HepG2 (cell line): ENCODE measurements around the gene GSPT1. TPM values are rescaled to one million over a fixed set of nuclear protein-coding genes. Genes with fewer than 3 reads are reported as not detected.
A peak's percentile ranks its signal among the peaks of the same experiment; 100 is the strongest.

Source experiments
- KAT7 ChIP-seq: IDR thresholded peaks from 2 replicates; pipeline ENCODE4 v1.6.1; 2018; ENCODE audit warnings: borderline replicate concordance, missing compliant biosample characterization
- POLR2A ChIP-seq, 2 experiments: IDR thresholded peaks; 2 replicates each; pipeline ENCODE4 v1.6.1; 2011; ENCODE audit warnings: low read depth in 2 of 2, low read length in 2 of 2, mild to moderate bottlenecking in 1 of 2, moderate library complexity in 1 of 2; ENCODE audit not compliant: insufficient read depth in 1 of 2
- POLR2AphosphoS2 ChIP-seq: IDR thresholded peaks from 2 replicates; pipeline ENCODE4 v1.6.1; 2011; ENCODE audit warnings: low read depth, low read length, improper control_type of control experiment
- SOX5 ChIP-seq: IDR thresholded peaks from 2 replicates; pipeline ENCODE4 v1.6.1; 2016; ENCODE audit warnings: borderline replicate concordance
- TAF1 ChIP-seq: sonication (generic); formaldehyde crosslinking; IDR thresholded peaks from 2 replicates; pipeline ENCODE4 v1.4.0; 2020; ENCODE audit warnings: missing genetic modification reagents
- ZFP1 ChIP-seq: IDR thresholded peaks from 2 replicates; pipeline ENCODE4 v1.6.1; 2016
- ZFP41 ChIP-seq: sonication (generic); formaldehyde crosslinking; IDR thresholded peaks from 2 replicates; pipeline ENCODE4 v1.4.0; 2020; ENCODE audit warnings: mild to moderate bottlenecking, missing genetic modification reagents, borderline replicate concordance
- ZFX ChIP-seq: sonication (generic); formaldehyde crosslinking; IDR thresholded peaks from 2 replicates; pipeline ENCODE4 v1.4.0; 2020; ENCODE audit warnings: mild to moderate bottlenecking, low read depth, missing genetic modification reagents, moderate library complexity
- ZMYM4 ChIP-seq: sonication (generic); formaldehyde crosslinking; IDR thresholded peaks from 2 replicates; pipeline ENCODE4 v1.8.1; 2023; ENCODE audit warnings: mild to moderate bottlenecking, missing genetic modification reagents
- ZNF629 ChIP-seq: sonication (generic); formaldehyde crosslinking; conservative IDR thresholded peaks from 2 replicates; pipeline ENCODE4 v1.5.0; 2020; ENCODE audit warnings: missing genetic modification reagents
- polyA plus RNA-seq, 8 experiments: library from polyadenylated mRNA; depleted of rRNA in 3 of 8; stranded (reverse) in 7 of 8; unstranded in 1 of 8; fragments of >200 nt; fragmentation: Illumina TruSeq in 4 of 8; extraction: Trizol in 4 of 8; gene quantifications; 2 replicates each; pipeline versions ENCODE4 v1.2.1 to v1.2.3, GENCODE V29; 2011 to 2016; ENCODE audit warnings: low read depth in 4 of 8, missing spikeins in 1 of 8, mixed read lengths in 1 of 8; ENCODE audit not compliant: insufficient read depth in 1 of 8
- total RNA-seq, 5 experiments: library from RNA; depleted of rRNA; stranded (reverse); fragments of >200 nt; fragmentation: Illumina TruSeq; extraction: Trizol; gene quantifications; 2 replicates each; pipeline ENCODE4 v1.2.3, GENCODE V29; 2016; ENCODE audit warnings: low read depth in 1 of 5
- TF ChIP-seq, protein P1 (sequence below): sonication (generic); formaldehyde crosslinking; IDR thresholded peaks from 2 replicates; pipeline ENCODE4 v1.5.1; 2020; ENCODE audit warnings: mild to moderate bottlenecking, missing genetic modification reagents
- TF ChIP-seq, protein P2 (sequence below): sonication (generic); formaldehyde crosslinking; IDR thresholded peaks from 2 replicates; pipeline ENCODE4 v1.5.1; 2020; ENCODE audit warnings: mild to moderate bottlenecking, moderate library complexity, missing genetic modification reagents
- TF ChIP-seq, protein P3 (sequence below): sonication (generic); formaldehyde crosslinking; IDR thresholded peaks from 2 replicates; pipeline ENCODE4 v1.4.0; 2020; ENCODE audit warnings: missing genetic modification reagents
- TF ChIP-seq, protein P4 (sequence below): sonication (generic); formaldehyde crosslinking; conservative IDR thresholded peaks from 2 replicates; pipeline ENCODE4 v1.8.0; 2022; ENCODE audit warnings: missing genetic modification reagents

Gene GSPT1
- total and polyA plus RNA-seq, 2 of the 13 experiments (the other 11 are each of a cell fraction or from before 2014, with no cell fraction given) = 120 to 316 TPM

DNA sequence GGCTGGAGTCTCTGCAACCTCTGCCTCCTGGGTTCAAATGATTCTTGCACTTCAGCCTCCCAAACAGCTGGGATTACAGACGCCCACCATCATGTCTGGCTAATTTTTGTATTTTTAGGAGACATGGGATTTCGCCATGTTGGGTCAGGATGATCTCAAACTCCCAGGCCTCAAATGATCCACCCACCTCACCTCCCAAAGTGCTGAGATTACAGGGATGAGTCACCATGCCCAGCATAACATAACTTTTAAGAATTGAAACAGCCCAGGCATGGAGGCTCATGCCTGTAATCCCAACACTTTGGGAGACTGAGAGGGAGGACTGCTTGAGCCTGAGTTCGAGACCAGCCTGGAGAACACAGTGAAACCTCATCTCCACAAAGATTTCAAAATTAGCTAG, 66.9 kb downstream of the GSPT1 start (continued):
- TF ChIP-seq, protein P1, sequence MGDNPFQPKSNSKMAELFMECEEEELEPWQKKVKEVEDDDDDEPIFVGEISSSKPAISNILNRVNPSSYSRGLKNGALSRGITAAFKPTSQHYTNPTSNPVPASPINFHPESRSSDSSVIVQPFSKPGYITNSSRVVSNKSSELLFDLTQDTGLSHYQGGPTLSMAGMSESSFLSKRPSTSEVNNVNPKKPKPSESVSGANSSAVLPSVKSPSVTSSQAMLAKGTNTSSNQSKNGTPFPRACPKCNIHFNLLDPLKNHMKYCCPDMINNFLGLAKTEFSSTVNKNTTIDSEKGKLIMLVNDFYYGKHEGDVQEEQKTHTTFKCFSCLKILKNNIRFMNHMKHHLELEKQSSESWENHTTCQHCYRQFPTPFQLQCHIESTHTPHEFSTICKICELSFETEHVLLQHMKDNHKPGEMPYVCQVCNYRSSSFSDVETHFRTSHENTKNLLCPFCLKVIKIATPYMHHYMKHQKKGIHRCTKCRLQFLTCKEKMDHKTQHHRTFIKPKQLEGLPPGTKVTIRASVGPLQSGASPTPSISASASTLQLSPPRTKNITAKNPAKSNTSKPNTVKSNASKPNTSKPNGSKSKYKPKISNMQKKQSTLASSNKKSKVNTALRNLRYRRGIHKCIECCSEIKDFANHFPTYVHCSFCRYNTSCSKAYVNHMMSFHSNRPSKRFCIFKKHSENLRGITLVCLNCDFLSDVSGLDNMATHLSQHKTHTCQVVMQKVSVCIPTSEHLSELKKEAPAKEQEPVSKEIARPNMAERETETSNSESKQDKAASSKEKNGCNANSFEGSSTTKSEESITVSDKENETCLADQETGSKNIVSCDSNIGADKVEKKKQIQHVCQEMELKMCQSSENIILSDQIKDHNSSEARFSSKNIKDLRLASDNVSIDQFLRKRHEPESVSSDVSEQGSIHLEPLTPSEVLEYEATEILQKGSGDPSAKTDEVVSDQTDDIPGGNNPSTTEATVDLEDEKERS = peak; percentile 57; the same call in 1 of the 2 replicates
- TF ChIP-seq, protein P2, sequence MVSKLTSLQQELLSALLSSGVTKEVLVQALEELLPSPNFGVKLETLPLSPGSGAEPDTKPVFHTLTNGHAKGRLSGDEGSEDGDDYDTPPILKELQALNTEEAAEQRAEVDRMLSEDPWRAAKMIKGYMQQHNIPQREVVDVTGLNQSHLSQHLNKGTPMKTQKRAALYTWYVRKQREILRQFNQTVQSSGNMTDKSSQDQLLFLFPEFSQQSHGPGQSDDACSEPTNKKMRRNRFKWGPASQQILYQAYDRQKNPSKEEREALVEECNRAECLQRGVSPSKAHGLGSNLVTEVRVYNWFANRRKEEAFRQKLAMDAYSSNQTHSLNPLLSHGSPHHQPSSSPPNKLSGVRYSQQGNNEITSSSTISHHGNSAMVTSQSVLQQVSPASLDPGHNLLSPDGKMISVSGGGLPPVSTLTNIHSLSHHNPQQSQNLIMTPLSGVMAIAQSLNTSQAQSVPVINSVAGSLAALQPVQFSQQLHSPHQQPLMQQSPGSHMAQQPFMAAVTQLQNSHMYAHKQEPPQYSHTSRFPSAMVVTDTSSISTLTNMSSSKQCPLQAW (CRISPR knock-in tag) = 0 out of 2 replicates have a peak, but pooled peaks have one; percentile 31
- TF ChIP-seq ZFX (CRISPR knock-in tag) (0 out of 2 replicates have a peak, but pooled peaks have one; percentile 19), KAT7 (CRISPR knock-in tag) (0 out of 2 replicates have a peak, but pooled peaks have one; percentile 27), ZFP1 (CRISPR knock-in tag) (no peak), TAF1 (CRISPR knock-in tag) (0 out of 2 replicates have a peak, but pooled peaks have one; percentile 22), POLR2A (IDR thresholded peaks at IDR 0.05; ENCODE audit: insufficient read depth in 1 of 2, low read depth in 2 of 2, low read length in 2 of 2) (peak in 1 of 2 experiments; percentile 29; a peak in 1 of 4 replicates), SOX5 (CRISPR knock-in tag) (no peak), ZFP41 (CRISPR knock-in tag) (no peak), ZNF629 (CRISPR knock-in tag) (no peak), ZMYM4 (CRISPR knock-in tag) (no peak), POLR2AphosphoS2 (no peak)
- TF ChIP-seq, protein P3, sequence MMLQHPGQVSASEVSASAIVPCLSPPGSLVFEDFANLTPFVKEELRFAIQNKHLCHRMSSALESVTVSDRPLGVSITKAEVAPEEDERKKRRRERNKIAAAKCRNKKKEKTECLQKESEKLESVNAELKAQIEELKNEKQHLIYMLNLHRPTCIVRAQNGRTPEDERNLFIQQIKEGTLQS = 0 out of 2 replicates have a peak, but pooled peaks have one; percentile 38
- TF ChIP-seq, protein P4, sequence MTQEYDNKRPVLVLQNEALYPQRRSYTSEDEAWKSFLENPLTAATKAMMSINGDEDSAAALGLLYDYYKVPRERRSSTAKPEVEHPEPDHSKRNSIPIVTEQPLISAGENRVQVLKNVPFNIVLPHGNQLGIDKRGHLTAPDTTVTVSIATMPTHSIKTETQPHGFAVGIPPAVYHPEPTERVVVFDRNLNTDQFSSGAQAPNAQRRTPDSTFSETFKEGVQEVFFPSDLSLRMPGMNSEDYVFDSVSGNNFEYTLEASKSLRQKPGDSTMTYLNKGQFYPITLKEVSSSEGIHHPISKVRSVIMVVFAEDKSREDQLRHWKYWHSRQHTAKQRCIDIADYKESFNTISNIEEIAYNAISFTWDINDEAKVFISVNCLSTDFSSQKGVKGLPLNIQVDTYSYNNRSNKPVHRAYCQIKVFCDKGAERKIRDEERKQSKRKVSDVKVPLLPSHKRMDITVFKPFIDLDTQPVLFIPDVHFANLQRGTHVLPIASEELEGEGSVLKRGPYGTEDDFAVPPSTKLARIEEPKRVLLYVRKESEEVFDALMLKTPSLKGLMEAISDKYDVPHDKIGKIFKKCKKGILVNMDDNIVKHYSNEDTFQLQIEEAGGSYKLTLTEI (CRISPR knock-in tag) = no peak
